A673 (cell line): ENCODE results near the gene PTK6.

Source experiments
- EZH2 ChIP-seq: fragments of 200-600 bp; sonication (generic); IDR thresholded peaks from 2 replicates; pipeline ENCODE4 v1.6.1; 2017; ENCODE audit warnings: borderline replicate concordance, low read depth, mild to moderate bottlenecking, mixed read lengths, antibody characterized with exemption, low read length; ENCODE audit not compliant: poor library complexity, severe bottlenecking
- TF ChIP-seq, protein P1 (sequence below): fragments of 300-800, 200-600 bp; sonication (generic); conservative IDR thresholded peaks from 2 replicates; pipeline ENCODE4 v1.5.1; 2017; ENCODE audit warnings: low read depth, mild to moderate bottlenecking, antibody characterized with exemption, low read length, moderate library complexity, mixed read lengths

GRCh38 chr20:63570281-63571086 lies 33.3 kb upstream of the PTK6 start:
- TF ChIP-seq, protein P1, sequence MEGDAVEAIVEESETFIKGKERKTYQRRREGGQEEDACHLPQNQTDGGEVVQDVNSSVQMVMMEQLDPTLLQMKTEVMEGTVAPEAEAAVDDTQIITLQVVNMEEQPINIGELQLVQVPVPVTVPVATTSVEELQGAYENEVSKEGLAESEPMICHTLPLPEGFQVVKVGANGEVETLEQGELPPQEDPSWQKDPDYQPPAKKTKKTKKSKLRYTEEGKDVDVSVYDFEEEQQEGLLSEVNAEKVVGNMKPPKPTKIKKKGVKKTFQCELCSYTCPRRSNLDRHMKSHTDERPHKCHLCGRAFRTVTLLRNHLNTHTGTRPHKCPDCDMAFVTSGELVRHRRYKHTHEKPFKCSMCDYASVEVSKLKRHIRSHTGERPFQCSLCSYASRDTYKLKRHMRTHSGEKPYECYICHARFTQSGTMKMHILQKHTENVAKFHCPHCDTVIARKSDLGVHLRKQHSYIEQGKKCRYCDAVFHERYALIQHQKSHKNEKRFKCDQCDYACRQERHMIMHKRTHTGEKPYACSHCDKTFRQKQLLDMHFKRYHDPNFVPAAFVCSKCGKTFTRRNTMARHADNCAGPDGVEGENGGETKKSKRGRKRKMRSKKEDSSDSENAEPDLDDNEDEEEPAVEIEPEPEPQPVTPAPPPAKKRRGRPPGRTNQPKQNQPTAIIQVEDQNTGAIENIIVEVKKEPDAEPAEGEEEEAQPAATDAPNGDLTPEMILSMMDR: no peak
- TF ChIP-seq EZH2: no peak
